Measurements from ENCODE around the gene CD8B. TPM values are rescaled to one million over a fixed set of nuclear protein-coding genes. Genes with fewer than 3 reads are reported as not detected.

The CD8B gene
- total RNA-seq, 1 experiment from 2014 or later: 0.24 TPM

GRCh38 chr2:86807468-86808275 is 54.0 kb downstream of the CD8B start:
- H3K14ac ChIP-seq (ENCODE audit: insufficient read depth, low read length): peak overlapping the region; percentile 14
- no peak overlapping the region for H4K91ac ChIP-seq (ENCODE audit: insufficient read length, low read depth, low read length)
- no CpG with 5 or more reads among the region's 51 CpGs for WGBS (ENCODE audit: extremely low coverage, insufficient read length, low lambda C conversion rate)
- no peak overlapping the region for H2BK5ac ChIP-seq (ENCODE audit: insufficient read length, low read length)
- H2BK12ac ChIP-seq (ENCODE audit: insufficient read length, low read depth, low read length): no peak overlapping the region
- peak overlapping the region; percentile 29 for H3K18ac ChIP-seq (ENCODE audit: insufficient read length, low read depth, low read length)
- H4K5ac ChIP-seq (ENCODE audit: insufficient read length, low read depth, low read length): no peak overlapping the region
- no peak overlapping the region for H2BK15ac ChIP-seq (ENCODE audit: low read depth, low read length)
- no peak overlapping the region for H3T11ph ChIP-seq (ENCODE audit: low read length)
- H3K23me2 ChIP-seq (ENCODE audit: insufficient read length, low read depth, low read length, poor library complexity, severe bottlenecking): peaks cover 10% of the 10 kb centered on the region
- Mint-ChIP-seq H3K27ac (no peak overlapping the region), H3K4me3 (peak overlapping the region; percentile 77 to 90), H3K9me3 (no peaks in the 10 kb centered on the region), H3K27me3 (ENCODE audit: low read depth) (peaks cover 44% of the 10 kb centered on the region), H3K36me3 (ENCODE audit: insufficient read depth in 1 of 3, low read depth in 3 of 3) (no peaks in the 10 kb centered on the region; a peak in 1 of 7 replicates), H3K4me1 (peaks cover 11 to 15% of the 10 kb centered on the region in 2 experiments)
- no peak overlapping the region for H2BK20ac ChIP-seq (ENCODE audit: low read depth, low read length, poor library complexity, severe bottlenecking)
- H2AFZ ChIP-seq (ENCODE audit: low read length): no peak overlapping the region
- H3K27me3 ChIP-seq (ENCODE audit: insufficient read depth, low read length): no peaks in the 10 kb centered on the region; the same call in 1 of the 2 replicates
- H2BK120ac ChIP-seq (ENCODE audit: low read depth, low read length, poor library complexity, severe bottlenecking): no peak overlapping the region
- no peaks in the 10 kb centered on the region for H4K20me1 ChIP-seq (ENCODE audit: control insufficient read depth, insufficient read depth, insufficient read length)
- H3K4ac ChIP-seq (ENCODE audit: low read depth, low read length): no peak overlapping the region
- no peaks in the 10 kb centered on the region for H3K9me3 ChIP-seq (ENCODE audit: control insufficient read depth, low read depth, low read length)
- peak overlapping the region; percentile 77 for H3K4me2 ChIP-seq (ENCODE audit: insufficient read depth, insufficient read length, low read length)
- no peak overlapping the region for H3K23ac ChIP-seq (ENCODE audit: insufficient read length, low read depth, low read length)
- H3K4me1 ChIP-seq (ENCODE audit: insufficient read depth, low read length): peaks cover 3% of the 10 kb centered on the region; the same call in 1 of the 2 replicates
- H3K56ac ChIP-seq (ENCODE audit: insufficient read length, low read depth, low read length): no peak overlapping the region
- no peaks in the 10 kb centered on the region for H3K79me2 ChIP-seq (ENCODE audit: insufficient read depth, low read length)
- TF ChIP-seq CTCF (conservative IDR thresholded peaks at IDR 0.05): no peak
- no peaks in the 10 kb centered on the region for H3K79me1 ChIP-seq (ENCODE audit: insufficient read depth, low read depth, low read length, poor library complexity, severe bottlenecking)
- no peak overlapping the region for H3K27ac ChIP-seq (ENCODE audit: insufficient read length, low read depth, low read length)
- no peak overlapping the region for H3K9ac ChIP-seq (ENCODE audit: extremely low read depth, insufficient read length, low read length)
- H4K8ac ChIP-seq (replicated peaks; ENCODE audit: insufficient read length, low read depth, low read length): no peak overlapping the region
- no peak overlapping the region for H2AK5ac ChIP-seq (ENCODE audit: insufficient read length, low read length)
- DNase-seq: peak; percentile 73
